Brain microvascular endothelial cell (primary cell): ENCODE results near the gene SNAI3.

Experiments used
- DNase-seq: peaks from one replicate; pipeline ENCODE4 v3.0.0-alpha.2; 2020
- H3K27ac ChIP-seq: fragments of 250-450 bp; sonication (Bioruptor Pico); 2 replicates; pipeline ENCODE4 v1.5.1; 2020; ENCODE audit warnings: mild to moderate bottlenecking, moderate library complexity
- H3K27me3 ChIP-seq: fragments of 250-450 bp; sonication (Bioruptor Pico); replicated peaks from 2 replicates; pipeline ENCODE4 v1.5.1; 2020; ENCODE audit warnings: mild to moderate bottlenecking
- H3K36me3 ChIP-seq: fragments of 250-450 bp; sonication (Bioruptor Pico); replicated peaks from 2 replicates; pipeline ENCODE4 v1.5.1; 2020; ENCODE audit warnings: mild to moderate bottlenecking
- H3K4me3 ChIP-seq: 2 replicates; pipeline ENCODE4 v1.5.1; 2011; ENCODE audit warnings: low read depth, mild to moderate bottlenecking, control low read depth, low read length, moderate library complexity
- CTCF ChIP-seq: IDR thresholded peaks from 2 replicates; pipeline ENCODE4 v1.5.1; 2011; ENCODE audit warnings: low read depth, mild to moderate bottlenecking, moderate library complexity, low read length, control low read depth, inconsistent platforms; ENCODE audit errors: missing control alignments
- in situ Hi-C: cut with HindIII; loops from 2 replicates; pipeline ENCODE4 v1.10.0; 2017; ENCODE audit warnings: low sequenced_read_pairs, low pct_ligation_motif_present

The SNAI3 gene

GRCh38 chr16:88638323-88639230 lies 47.7 kb downstream of the SNAI3 start, which contains the start of gene IL17C:
Gene IL17C (plus strand): TSS chr16:88638572. CDS start chr16:88638642, 70 bp downstream.
- peaks cover 2% of the 10 kb centered on the region for H3K36me3 ChIP-seq
- in situ Hi-C loops = no loop called here
- peaks cover 25% of the 10 kb centered on the region for H3K27me3 ChIP-seq
- DNase-seq = no peak
- H3K4me3 ChIP-seq = no peak within 1 kb of the TSS
- no peak within 1 kb of the TSS for H3K27ac ChIP-seq
- TF ChIP-seq CTCF = no peak

GRCh38 chr16:88636488-88637265 lies 49.6 kb downstream of the SNAI3 start:
- Histone ChIP-seq H3K36me3 (peaks cover 9% of the 10 kb centered on the region), H3K27me3 (peaks cover 25% of the 10 kb centered on the region), H3K27ac (no peak overlapping the region), H3K4me3 (no peak overlapping the region)
- no peak for TF ChIP-seq CTCF
- in situ Hi-C loops = no loop called here
- no peak for DNase-seq

- H3K4me3 ChIP-seq = no peak overlapping the region
- DNase-seq = no peak
- TF ChIP-seq CTCF = no peak
- H3K36me3 ChIP-seq = peaks cover 15% of the 10 kb centered on the region
- peaks cover 24% of the 10 kb centered on the region for H3K27me3 ChIP-seq
- in situ Hi-C loops = no loop called here
- H3K27ac ChIP-seq = no peak overlapping the region
These were observed 50.5 kb downstream of the SNAI3 start for GRCh38 chr16:88635671-88636319.

GRCh38 chr16:88634994-88635670 lies 51.2 kb downstream of the SNAI3 start:
- TF ChIP-seq CTCF = no peak
- DNase-seq = no peak
- H3K27ac ChIP-seq = peak overlapping the region; percentile 51
- H3K36me3 ChIP-seq = peaks cover 20% of the 10 kb centered on the region
- in situ Hi-C loops = no loop called here
- peak overlapping the region; percentile 55 for H3K4me3 ChIP-seq
- H3K27me3 ChIP-seq = peaks cover 18% of the 10 kb centered on the region
